PFSK-1 (cell line): ENCODE results near the gene CREB3L4.

Experiments used
- FOXP2 ChIP-seq: optimal IDR thresholded peaks from 2 replicates; pipeline ENCODE3; 2011; ENCODE audit warnings: borderline replicate concordance, control low read depth, inconsistent platforms; ENCODE audit not compliant: insufficient read depth; ENCODE audit errors: extremely low read length, extremely low read depth
- POLR2AphosphoS5 ChIP-seq: IDR thresholded peaks from 2 replicates; pipeline ENCODE4 v1.6.1; 2012; ENCODE audit warnings: low read depth, mild to moderate bottlenecking, control low read depth, low read length, moderate library complexity
- REST ChIP-seq, 2 experiments: IDR thresholded peaks; 2 replicates each; pipeline versions ENCODE4 v1.6.1 to v1.8.0; 2011 to 2012; ENCODE audit warnings: low read depth in 2 of 2, low read length in 2 of 2, control low read depth in 1 of 2, inconsistent platforms in 1 of 2, mild to moderate bottlenecking in 1 of 2, moderate library complexity in 1 of 2; ENCODE audit not compliant: insufficient read depth in 1 of 2
- SIN3A ChIP-seq: IDR thresholded peaks from 2 replicates; pipeline ENCODE4 v1.6.1; 2012; ENCODE audit warnings: mild to moderate bottlenecking, low read length, moderate library complexity, borderline replicate concordance; ENCODE audit not compliant: insufficient read depth
- TAF1 ChIP-seq: IDR thresholded peaks from 2 replicates; pipeline ENCODE4 v1.6.1; 2012; ENCODE audit warnings: low read length, control low read depth, borderline replicate concordance; ENCODE audit not compliant: insufficient read depth

- TF ChIP-seq TAF1: no peak
- TF ChIP-seq REST (IDR thresholded peaks at IDR 0.05; ENCODE audit: insufficient read depth in 1 of 2, low read depth in 2 of 2, low read length in 2 of 2): no peak
- TF ChIP-seq POLR2AphosphoS5: no peak
- no peak for TF ChIP-seq SIN3A
- TF ChIP-seq FOXP2: no peak
These were observed 28.7 kb upstream of the CREB3L4 start for GRCh38 chr1:153938996-153939395.
